K562 (cell line): ENCODE data around the gene ZNF778. TPM values are rescaled to one million over a fixed set of nuclear protein-coding genes. Genes with fewer than 3 reads are reported as not detected.

Experiments used
- ATAC-seq: fragments of 200-7000 bp; cut with Tn5 transposase; 3 replicates; pipeline ENCODE4 v1.9.1; 2020; ENCODE audit warnings: moderate library complexity
- BruUV-seq: library from RNA; stranded (reverse); fragments of 400-500 nt; replicated peaks from 2 replicates; lab custom pipeline; 2021; lab: Mats Ljungman, UMichigan
- CTCF ChIA-PET: fragments of 300-600 bp; formaldehyde crosslinking; extraction: SDS; loops from one replicate; lab custom pipeline; 2021; ENCODE audit warnings: low intra/inter-chr PET ratio; lab: Yijun Ruan, JAX
- POLR2A ChIA-PET: fragments of 300-600, 350-650 bp; sonication (Branson Sonifier 250); formaldehyde crosslinking; extraction: SDS; loops from one replicate; lab custom pipeline; 2021; ENCODE audit warnings: antibody characterized with exemption, inconsistent platforms; lab: Yijun Ruan, JAX
- DNase-seq, 4 experiments: peaks; one replicate each; pipeline versions ENCODE4 v3.0.0 to v3.0.0-alpha.2; 2011 to 2018; ENCODE audit warnings: low spot score in 3 of 4, mixed read lengths in 3 of 4; ENCODE audit errors: extremely low read depth in 1 of 4
- FAIRE-seq: peaks from 2 replicates; lab custom pipeline; 2011; peaks lifted over from hg19 to GRCh38; lab: Jason Lieb, UNC
- H2AFZ ChIP-seq: 2 replicates; pipeline ENCODE4 v1.6.0; 2011; ENCODE audit warnings: low read depth, low read length, control low read depth, inconsistent platforms
- H3K27ac ChIP-seq: fragments of 200-600 bp; 3 replicates; pipeline ENCODE4 v1.8.0; 2011; ENCODE audit warnings: low read depth, mild to moderate bottlenecking, control low read depth, inconsistent platforms, low read length, moderate library complexity, mixed read lengths; ENCODE audit errors: extremely low read depth
- H3K27me3 ChIP-seq, 2 experiments: fragments of 300-600 bp in 1 of 2; 2 replicates in 1 of 2; 3 replicates in 1 of 2; pipeline versions ENCODE4 v1.6.0 to v1.8.0; 2011; ENCODE audit warnings: inconsistent platforms in 2 of 2, low read length in 2 of 2, mild to moderate bottlenecking in 1 of 2, mixed read lengths in 1 of 2, moderate library complexity in 1 of 2; ENCODE audit not compliant: control insufficient read depth in 2 of 2, insufficient read depth in 2 of 2
- H3K36me3 ChIP-seq: fragments of 300-600 bp; 3 replicates; pipeline ENCODE4 v1.8.0; 2011; ENCODE audit warnings: mild to moderate bottlenecking, low read length, inconsistent platforms; ENCODE audit not compliant: control insufficient read depth, insufficient read depth
- H3K4me1 ChIP-seq, 2 experiments: fragments of 200-600 bp in 1 of 2; replicated peaks in 1 of 2; 2 replicates in 1 of 2; 3 replicates in 1 of 2; pipeline versions ENCODE4 v1.5.1 to v1.8.0; 2011; ENCODE audit warnings: inconsistent platforms in 2 of 2, low read length in 2 of 2, mild to moderate bottlenecking in 1 of 2, mixed read lengths in 1 of 2, moderate library complexity in 1 of 2; ENCODE audit not compliant: control insufficient read depth in 2 of 2, insufficient read depth in 2 of 2
- H3K4me2 ChIP-seq: 2 replicates; pipeline ENCODE4 v1.6.1; 2011; ENCODE audit warnings: low read length, control low read depth, inconsistent platforms, mixed read lengths; ENCODE audit not compliant: insufficient read depth
- H3K4me3 ChIP-seq: fragments of 200-600 bp; sonication (generic), shearing (Covaris generic); 2 replicates; pipeline ENCODE4 v1.5.1; 2016; ENCODE audit warnings: control low read depth, inconsistent platforms
- H3K79me2 ChIP-seq: fragments of 200-600 bp; 3 replicates; pipeline ENCODE4 v1.8.0; 2011; ENCODE audit warnings: low read length, inconsistent platforms; ENCODE audit not compliant: control insufficient read depth, insufficient read depth
- H3K9ac ChIP-seq, 2 experiments: 2 replicates each; pipeline versions ENCODE4 v1.6.0 to v1.6.1; 2011; ENCODE audit warnings: low read depth in 2 of 2, low read length in 2 of 2, control low read depth in 1 of 2, inconsistent platforms in 1 of 2, mild to moderate bottlenecking in 1 of 2, mixed read lengths in 1 of 2; ENCODE audit not compliant: insufficient read depth in 1 of 2
- H3K9me1 ChIP-seq: one replicate; pipeline ENCODE4 v1.6.0; 2011; ENCODE audit warnings: inconsistent platforms, mild to moderate bottlenecking, low read length, moderate library complexity; ENCODE audit not compliant: control insufficient read depth, insufficient read depth
- H3K9me3 ChIP-seq: replicated peaks from 2 replicates; pipeline ENCODE4 v1.5.1; 2011; ENCODE audit warnings: low read depth, low read length, inconsistent platforms; ENCODE audit not compliant: control insufficient read depth, insufficient read depth
- H4K20me1 ChIP-seq: replicated peaks from 2 replicates; pipeline ENCODE4 v1.6.1; 2011; ENCODE audit warnings: low read length, inconsistent platforms, mixed read lengths; ENCODE audit not compliant: control insufficient read depth, insufficient read depth
- FOXA3 ChIP-seq, 2 experiments: fragments of 450-650 bp in 1 of 2; sonication (generic) in 1 of 2; formaldehyde crosslinking; IDR thresholded peaks in 1 of 2; conservative IDR thresholded peaks in 1 of 2; 2 replicates each; pipeline versions ENCODE4 v1.4.0 to v1.8.0; 2020 to 2022; ENCODE audit warnings: mild to moderate bottlenecking in 2 of 2, missing genetic modification reagents in 1 of 2
- KAT8 ChIP-seq: fragments of 450-650 bp; IDR thresholded peaks from 2 replicates; pipeline ENCODE4 v1.6.1; 2016; ENCODE audit warnings: low read depth, mild to moderate bottlenecking
- POLR2G ChIP-seq: fragments of 200-400 bp; formaldehyde crosslinking; IDR thresholded peaks from 2 replicates; pipeline ENCODE4 v1.6.1; 2017; ENCODE audit warnings: low read depth, mild to moderate bottlenecking, antibody characterized with exemption, low read length, moderate library complexity
- RBM22 ChIP-seq: fragments of 200-400 bp; formaldehyde crosslinking; IDR thresholded peaks from 2 replicates; pipeline ENCODE4 v1.6.1; 2018; ENCODE audit warnings: low read length, low read depth; ENCODE audit not compliant: poor library complexity, severe bottlenecking
- WGBS: fragments of 100-300 bp; shearing (Covaris generic); methylation state at CpG from one replicate; pipeline ENCODE4 v1.1.6; 2016; ENCODE audit warnings: low coverage, mixed read lengths; ENCODE audit not compliant: insufficient coverage; ENCODE audit errors: missing lambda C conversion rate; 5-methylcytosine and 5-hydroxymethylcytosine counted together
- in situ Hi-C: fragments of 300-500 bp; cut with MboI; formaldehyde crosslinking; loops from 4 replicates; pipeline ENCODE4 v1.15.0; 2018; ENCODE audit warnings: inconsistent platforms, mixed read lengths
- intact Hi-C: fragments of 100-400 bp; cut with micrococcal nuclease; formaldehyde crosslinking; loops from 2 replicates; pipeline ENCODE4 v1.14.2; 2022
- polyA plus RNA-seq, 8 experiments: library from polyadenylated mRNA; depleted of rRNA in 4 of 8; stranded (reverse) in 5 of 8; unstranded in 3 of 8; fragments of >200 nt; fragmentation: Nextera tagmentation in 2 of 8; fragmentation: Illumina TruSeq in 1 of 8; extraction: Ambion mirVana in 2 of 8; extraction: Trizol in 1 of 8; gene quantifications; 2 replicates each; pipeline versions ENCODE4 v1.2.1 to v1.2.3, GENCODE V29; 2011 to 2014; ENCODE audit warnings: inconsistent platforms in 1 of 8, missing spikeins in 1 of 8
- total RNA-seq, 7 experiments: library from RNA; depleted of rRNA in 6 of 7; stranded (reverse); fragments of >200 nt in 6 of 7; fragmentation: Illumina TruSeq in 2 of 7; extraction: Trizol in 2 of 7; gene quantifications; 2 replicates each; pipeline versions ENCODE4 v1.2.1 to v1.2.3, GENCODE V29; 2011 to 2021; ENCODE audit warnings: low replicate concordance in 1 of 7

ZNF778 gene
- total and polyA plus RNA-seq, 9 of the 15 experiments (the other 6 are each of a cell fraction or from before 2014, with no cell fraction given): 0.70 to 60.6 (median 7.5) TPM

DNA sequence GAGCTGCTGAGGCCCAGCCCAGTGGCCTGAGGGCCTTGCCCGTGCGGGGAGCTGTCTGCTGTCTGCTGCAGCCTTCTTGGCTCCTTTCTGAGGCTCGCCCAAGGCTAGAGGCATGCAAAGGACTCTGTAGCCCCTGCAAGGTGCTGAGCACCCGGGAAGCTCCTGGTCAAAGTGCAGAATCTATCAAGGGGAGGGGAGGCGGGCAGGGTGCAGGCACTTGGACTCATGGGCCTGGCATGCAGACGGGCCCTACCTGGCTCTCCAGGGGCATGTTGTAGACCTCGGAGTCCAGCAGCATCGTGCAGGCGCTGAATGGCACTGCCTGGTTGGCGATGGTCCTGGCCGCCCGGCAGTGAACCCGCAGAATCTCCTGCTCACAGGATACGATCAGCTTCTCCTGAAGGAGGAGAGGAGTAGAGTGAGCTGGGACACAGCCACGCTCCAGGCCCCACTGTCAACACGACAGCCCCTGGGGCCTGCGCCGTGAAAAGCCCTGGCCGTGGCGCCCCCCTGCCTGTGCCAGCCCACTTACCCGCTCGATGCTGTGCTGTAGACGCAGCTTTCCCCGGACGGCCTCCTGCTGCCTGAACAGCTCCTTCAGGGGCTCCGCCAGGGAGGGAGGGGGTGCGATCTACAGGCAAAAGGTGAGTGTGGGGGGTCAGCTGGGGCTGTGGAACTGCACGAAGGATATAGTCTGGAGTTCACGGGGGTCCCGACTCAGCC, 57.2 kb downstream of the ZNF778 start:
- H3K9me3 ChIP-seq: no peaks in the 10 kb centered on the region
- no peak for FAIRE-seq
- H3K9ac ChIP-seq: no peak overlapping the region; a peak in 1 of 4 replicates
- peaks cover 3% of the 10 kb centered on the region for H3K9me1 ChIP-seq
- H3K27me3 ChIP-seq: no peaks in the 10 kb centered on the region
- no peak for DNase-seq
- WGBS: 97% methylated on average over 24 of the region's 30 CpGs
- peaks cover 0 to 34% of the 10 kb centered on the region in 2 experiments; a peak in 1 of 5 replicates for H3K4me1 ChIP-seq
- H3K4me3 ChIP-seq: no peak overlapping the region
- POLR2A ChIA-PET: interaction anchor here (1.0 kb wide), 1 partner anchor 13 kb away, joined by 3 read pairs; no protein-coding TSS in a partner anchor
- H3K27ac ChIP-seq: no peak overlapping the region
- no TSS peak for BruUV-seq
- H3K36me3 ChIP-seq: peaks cover 90% of the 10 kb centered on the region; the same call in 2 of the 3 replicates
- H4K20me1 ChIP-seq: no peaks in the 10 kb centered on the region
- ATAC-seq: no peak
- in situ Hi-C loops: no loop called here
- TF ChIP-seq POLR2G (peak; percentile 29), RBM22 (peak; percentile 64), FOXA3 (CRISPR knock-in tag; conservative IDR thresholded peaks at IDR 0.05 in 1 of 2, IDR thresholded peaks at IDR 0.05 in 1 of 2) (no peak)
- TF ChIP-seq, all 486 proteins: peak for 2
- H3K79me2 ChIP-seq: no peaks in the 10 kb centered on the region; the same call in 1 of the 3 replicates
- no peak overlapping the region for H2AFZ ChIP-seq
- no peak overlapping the region for H3K4me2 ChIP-seq
- intact Hi-C loops: no loop called here
- CTCF ChIA-PET: no interaction called here

- H3K27me3 ChIP-seq: no peaks in the 10 kb centered on the region
- H2AFZ ChIP-seq: no peak overlapping the region
- no peaks in the 10 kb centered on the region for H4K20me1 ChIP-seq
- H3K27ac ChIP-seq: no peak overlapping the region
- no peak overlapping the region for H3K4me3 ChIP-seq
- FAIRE-seq (no peak), ATAC-seq (no peak), DNase-seq (no peak)
- in situ Hi-C loops (no loop called here), intact Hi-C loops (no loop called here)
- no peaks in the 10 kb centered on the region for H3K9me3 ChIP-seq
- ChIA-PET CTCF (no interaction called here), POLR2A (interaction anchor here (0.6 kb wide), 1 partner anchor 24 kb away, joined by 3 read pairs; no protein-coding TSS in a partner anchor)
- H3K36me3 ChIP-seq: peaks cover 90% of the 10 kb centered on the region; the same call in 2 of the 3 replicates
- no peak overlapping the region for H3K9ac ChIP-seq
- no peak overlapping the region for H3K4me2 ChIP-seq
- H3K79me2 ChIP-seq: no peaks in the 10 kb centered on the region; the same call in 1 of the 3 replicates
- peaks cover 0 to 32% of the 10 kb centered on the region in 2 experiments; a peak in 1 of 5 replicates for H3K4me1 ChIP-seq
- 84% methylated on average over 8 of the region's 11 CpGs for WGBS
- no TSS peak for BruUV-seq
- TF ChIP-seq KAT8 (no peak), RBM22 (peak; percentile 66)
- peaks cover 3% of the 10 kb centered on the region for H3K9me1 ChIP-seq
These were observed 57.7 kb downstream of the ZNF778 start for GRCh38 chr16:89275284-89275584.
